Gastrocnemius medialis (tissue), 4 donors: ENCODE measurements around the gene FBN2. TPM values are rescaled to one million over a fixed set of nuclear protein-coding genes. Genes with fewer than 3 reads are reported as not detected.

Source experiments
- ATAC-seq, 2 donors: fragments of 150-250 bp; one replicate each; pipeline ENCODE4 v1.9.1; 2016
- DNase-seq, 2 donors: peaks; one replicate each; pipeline ENCODE4 v3.0.0-alpha.2; 2019
- H3K27ac ChIP-seq, 4 donors: fragments of 200-600 bp; sonication (generic); 1 replicate in 1 of 4; 2 replicates in 3 of 4; pipeline ENCODE4 v1.5.1; 2016 to 2018; ENCODE audit warnings: mild to moderate bottlenecking in 2 of 4, moderate library complexity in 1 of 4
- H3K27me3 ChIP-seq, 3 donors: fragments of 200-600 bp; sonication (generic) in 2 of 3; 1 replicate in 1 of 3; 2 replicates in 2 of 3; pipeline versions ENCODE4 v1.5.1 to v1.6.0; 2016 to 2019; ENCODE audit warnings: mild to moderate bottlenecking in 1 of 3, moderate library complexity in 1 of 3
- H3K36me3 ChIP-seq, 2 donors: fragments of 200-600 bp; sonication (generic) in 1 of 2; one replicate each; pipeline ENCODE4 v1.5.1; 2017 to 2018
- H3K4me1 ChIP-seq, 2 donors: fragments of 200-600 bp; sonication (generic) in 1 of 2; one replicate each; pipeline ENCODE4 v1.5.1; 2016 to 2017; ENCODE audit warnings: mild to moderate bottlenecking in 2 of 2
- H3K4me3 ChIP-seq, 4 donors: fragments of 200-600 bp; sonication (generic) in 3 of 4; 1 replicate in 1 of 4; 2 replicates in 3 of 4; pipeline ENCODE4 v1.5.1; 2016 to 2019; ENCODE audit warnings: mild to moderate bottlenecking in 2 of 4
- H3K9me3 ChIP-seq, 3 donors: fragments of 200-600 bp; sonication (generic) in 2 of 3; 1 replicate in 1 of 3; 2 replicates in 2 of 3; pipeline ENCODE4 v1.5.1; 2016 to 2019
- POLR2A ChIP-seq, 2 donors: fragments of 450-650 bp; IDR thresholded peaks; one replicate each; pipeline ENCODE4 v1.6.1; 2017; ENCODE audit warnings: antibody characterized with exemption in 2 of 2, mild to moderate bottlenecking in 2 of 2, moderate library complexity in 2 of 2
- in situ Hi-C, 4 donors: fragments of 200-750 bp; cut with MboI; loops; one replicate each; pipeline versions ENCODE4 v1.15.0 to v1.8.0; 2017; ENCODE audit warnings: low sequenced_read_pairs in 4 of 4
- intact Hi-C: fragments of 100-400 bp; cut with DNase I; formaldehyde crosslinking; loops from one replicate; pipeline ENCODE4 v1.15.1; 2023; ENCODE audit warnings: low total_unique reads
- total RNA-seq, 4 donors: library from RNA; depleted of rRNA; stranded (reverse); fragments of >200 nt; gene quantifications; one replicate each; pipeline versions ENCODE4 v1.1.0 to v1.2.3, GENCODE V29; 2016
- TF ChIP-seq, protein P1 (sequence below), 5 experiments: fragments of 450-650 bp in 3 of 5; fragments of 200-600 bp in 2 of 5; sonication (generic) in 2 of 5; IDR thresholded peaks in 4 of 5; conservative IDR thresholded peaks in 1 of 5; 1 replicate in 4 of 5; 2 replicates in 1 of 5; pipeline ENCODE4 v1.5.1; 2016 to 2019; ENCODE audit warnings: antibody characterized with exemption in 5 of 5, mild to moderate bottlenecking in 3 of 5, moderate library complexity in 3 of 5

Gene FBN2
- total RNA-seq, 4 donors from 2014 or later = 0.07 to 0.20 TPM; not detected in 2

DNA sequence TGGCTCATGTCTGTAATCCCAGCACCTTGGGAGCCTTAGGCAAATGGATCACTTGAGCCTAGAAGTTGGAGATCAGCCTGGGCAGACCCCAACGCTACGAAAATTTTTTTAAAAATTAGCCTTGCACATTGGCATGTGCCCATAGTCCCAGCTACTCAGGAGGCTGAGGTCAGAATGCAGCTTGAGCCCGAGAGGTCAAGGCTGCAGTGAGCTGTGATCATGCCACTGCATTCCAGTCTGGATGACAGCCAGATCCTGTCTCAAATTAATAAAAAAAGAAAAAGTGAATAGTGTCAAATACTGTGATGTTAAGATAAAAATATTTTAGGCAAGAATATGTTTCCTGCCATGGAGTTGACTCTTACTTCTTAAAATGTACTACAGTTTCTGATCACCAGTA is 5.3 kb downstream of the FBN2 start:
- no peak for DNase-seq
- Histone ChIP-seq H3K4me3 (no peak overlapping the region), H3K27ac (no peak overlapping the region), H3K4me1 (peaks cover 0 to 6% of the 10 kb centered on the region in 2 donors), H3K36me3 (no peaks in the 10 kb centered on the region), H3K27me3 (peaks cover 21 to 38% (median 31%) of the 10 kb centered on the region in 3 donors), H3K9me3 (no peaks in the 10 kb centered on the region)
- in situ Hi-C loops = no loop called here
- no peak for TF ChIP-seq POLR2A (IDR thresholded peaks at IDR 0.05)
- TF ChIP-seq, protein P1, sequence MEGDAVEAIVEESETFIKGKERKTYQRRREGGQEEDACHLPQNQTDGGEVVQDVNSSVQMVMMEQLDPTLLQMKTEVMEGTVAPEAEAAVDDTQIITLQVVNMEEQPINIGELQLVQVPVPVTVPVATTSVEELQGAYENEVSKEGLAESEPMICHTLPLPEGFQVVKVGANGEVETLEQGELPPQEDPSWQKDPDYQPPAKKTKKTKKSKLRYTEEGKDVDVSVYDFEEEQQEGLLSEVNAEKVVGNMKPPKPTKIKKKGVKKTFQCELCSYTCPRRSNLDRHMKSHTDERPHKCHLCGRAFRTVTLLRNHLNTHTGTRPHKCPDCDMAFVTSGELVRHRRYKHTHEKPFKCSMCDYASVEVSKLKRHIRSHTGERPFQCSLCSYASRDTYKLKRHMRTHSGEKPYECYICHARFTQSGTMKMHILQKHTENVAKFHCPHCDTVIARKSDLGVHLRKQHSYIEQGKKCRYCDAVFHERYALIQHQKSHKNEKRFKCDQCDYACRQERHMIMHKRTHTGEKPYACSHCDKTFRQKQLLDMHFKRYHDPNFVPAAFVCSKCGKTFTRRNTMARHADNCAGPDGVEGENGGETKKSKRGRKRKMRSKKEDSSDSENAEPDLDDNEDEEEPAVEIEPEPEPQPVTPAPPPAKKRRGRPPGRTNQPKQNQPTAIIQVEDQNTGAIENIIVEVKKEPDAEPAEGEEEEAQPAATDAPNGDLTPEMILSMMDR (IDR thresholded peaks at IDR 0.05 in 4 of 5, conservative IDR thresholded peaks at IDR 0.05 in 1 of 5) = no peak
- ATAC-seq = no peak
- intact Hi-C loops = no loop called here

DNA sequence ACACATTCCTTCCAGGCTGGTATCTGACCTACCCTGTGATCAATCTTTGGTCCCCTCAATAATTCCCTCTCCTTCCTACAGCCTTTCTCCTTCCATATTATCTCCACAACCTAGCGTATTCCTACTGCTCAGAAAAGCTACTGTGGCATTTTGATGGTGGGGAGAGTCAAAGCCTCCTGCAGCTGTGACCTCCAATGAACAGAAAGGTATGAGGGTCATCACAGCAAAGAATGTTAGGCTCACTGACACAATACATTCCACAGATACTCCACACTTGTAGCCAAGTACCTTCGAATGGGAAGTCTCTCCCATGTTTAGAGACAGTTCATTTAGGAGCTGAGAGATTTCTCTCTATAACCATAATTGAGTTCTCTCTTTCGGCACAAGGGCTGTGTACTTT is 5.9 kb downstream of the FBN2 start:
- intact Hi-C loops (no loop called here), in situ Hi-C loops (no loop called here)
- peaks cover 18 to 34% (median 24%) of the 10 kb centered on the region in 3 donors for H3K27me3 ChIP-seq
- H3K4me1 ChIP-seq = no peaks in the 10 kb centered on the region
- H3K4me3 ChIP-seq = no peak overlapping the region
- H3K27ac ChIP-seq = no peak overlapping the region
- TF ChIP-seq POLR2A (IDR thresholded peaks at IDR 0.05) = no peak
- TF ChIP-seq, protein P1 (IDR thresholded peaks at IDR 0.05 in 4 of 5, conservative IDR thresholded peaks at IDR 0.05 in 1 of 5) = no peak
- no peaks in the 10 kb centered on the region for H3K36me3 ChIP-seq
- ATAC-seq = no peak
- no peaks in the 10 kb centered on the region for H3K9me3 ChIP-seq
- DNase-seq = no peak

GRCh38 chr5:128528637-128529255 is 9.3 kb downstream of the FBN2 start:
- peaks cover 0 to 9% (median 0%) of the 10 kb centered on the region in 3 donors for H3K27me3 ChIP-seq
- TF ChIP-seq, protein P1 (IDR thresholded peaks at IDR 0.05 in 4 of 5, conservative IDR thresholded peaks at IDR 0.05 in 1 of 5) = no peak
- TF ChIP-seq POLR2A (IDR thresholded peaks at IDR 0.05) = no peak
- intact Hi-C loops = no loop called here
- no peaks in the 10 kb centered on the region for H3K4me1 ChIP-seq
- in situ Hi-C loops = no loop called here
- H3K9me3 ChIP-seq = no peaks in the 10 kb centered on the region
- H3K27ac ChIP-seq = no peak overlapping the region
- DNase-seq (no peak), ATAC-seq (no peak)
- H3K4me3 ChIP-seq = no peak overlapping the region
- H3K36me3 ChIP-seq = no peaks in the 10 kb centered on the region

DNA sequence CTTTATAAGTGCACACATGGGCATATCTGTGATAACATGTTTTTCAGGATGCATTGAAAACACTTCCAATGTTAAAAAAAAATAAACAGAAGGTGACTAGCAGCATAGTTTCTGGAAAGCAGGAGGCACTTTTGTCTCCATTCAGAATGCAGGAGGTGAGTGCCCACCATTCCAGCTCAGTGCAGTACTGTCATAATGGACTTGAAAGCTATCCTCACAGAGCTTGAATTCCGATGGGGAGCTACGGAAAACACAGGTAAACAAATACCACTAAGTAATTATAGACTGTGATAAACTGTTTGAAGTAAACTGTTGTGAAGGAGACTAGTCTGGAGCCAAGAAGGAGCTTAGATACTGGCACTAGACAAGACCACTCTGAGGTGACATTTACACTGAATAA is 9.9 kb downstream of the FBN2 start:
- Histone ChIP-seq H3K27ac (no peak overlapping the region), H3K4me1 (no peaks in the 10 kb centered on the region), H3K36me3 (no peaks in the 10 kb centered on the region), H3K9me3 (no peaks in the 10 kb centered on the region), H3K4me3 (no peak overlapping the region), H3K27me3 (peaks cover 0 to 7% (median 0%) of the 10 kb centered on the region in 3 donors)
- intact Hi-C loops = no loop called here
- in situ Hi-C loops = no loop called here
- ATAC-seq (no peak), DNase-seq (no peak)
- TF ChIP-seq, protein P1 (IDR thresholded peaks at IDR 0.05 in 4 of 5, conservative IDR thresholded peaks at IDR 0.05 in 1 of 5) = no peak

GRCh38 chr5:128527077-128527476 is 11.0 kb downstream of the FBN2 start:
- H3K36me3 ChIP-seq = no peaks in the 10 kb centered on the region
- peaks cover 0 to 3% (median 0%) of the 10 kb centered on the region in 3 donors for H3K27me3 ChIP-seq
- in situ Hi-C loops (no loop called here), intact Hi-C loops (no loop called here)
- TF ChIP-seq, protein P1 (IDR thresholded peaks at IDR 0.05 in 4 of 5, conservative IDR thresholded peaks at IDR 0.05 in 1 of 5) = no peak
- no peak for TF ChIP-seq POLR2A (IDR thresholded peaks at IDR 0.05)
- no peak for DNase-seq
- no peak overlapping the region for H3K4me3 ChIP-seq
- H3K27ac ChIP-seq = no peak overlapping the region
- no peaks in the 10 kb centered on the region for H3K9me3 ChIP-seq
- no peaks in the 10 kb centered on the region for H3K4me1 ChIP-seq
- no peak for ATAC-seq
